ENCODE data around the gene COMMD3. TPM values are rescaled to one million over a fixed set of nuclear protein-coding genes. Genes with fewer than 3 reads are reported as not detected.

COMMD3 gene
- total RNA-seq, 1 donor from 2014 or later, result 68.2 TPM

- intact Hi-C loops (cut with micrococcal nuclease), result loop anchor here (5.0 to 10.0 kb wide), 3 partner anchors 292 to 780 kb away; partner anchors contain the start of gene MSRB2
- H3K27me3 Mint-ChIP-seq, result no peaks in the 10 kb centered on the region
- peaks cover 11% of the 10 kb centered on the region for H3K36me3 Mint-ChIP-seq (ENCODE audit: low read depth)
- H3K27ac Mint-ChIP-seq, result peak overlapping the region; percentile 97
- DNase-seq (no peak), ATAC-seq (ENCODE audit: low read depth) (no peak)
- no peaks in the 10 kb centered on the region for H3K9me3 Mint-ChIP-seq
- ChIA-PET POLR2A (interaction anchor here (0.7 to 5.0 kb wide), 7 partner anchors 10 to 122 kb away, joined by 3 to 86 read pairs (median 15); no protein-coding TSS in a partner anchor), CTCF (interaction anchor here (2.2 kb wide), 1 partner anchor 61 kb away, joined by 6 read pairs; no protein-coding TSS in a partner anchor)
- no peak for TF ChIP-seq CTCF (IDR thresholded peaks at IDR 0.05)
- H3K4me3 Mint-ChIP-seq, result peak overlapping the region; percentile 97
- H3K4me1 Mint-ChIP-seq, result peaks cover 36% of the 10 kb centered on the region
These were observed 1.3 kb upstream of the COMMD3 start for GRCh38 chr10:22314852-22315251.

- Mint-ChIP-seq H3K4me1 (peaks cover 40% of the 10 kb centered on the region), H3K4me3 (peak overlapping the region; percentile 97), H3K27me3 (no peaks in the 10 kb centered on the region), H3K9me3 (no peaks in the 10 kb centered on the region), H3K36me3 (ENCODE audit: low read depth) (peaks cover 13% of the 10 kb centered on the region), H3K27ac (peak overlapping the region; percentile 97)
- POLR2A ChIA-PET, result interaction anchor here (0.5 to 5.0 kb wide), 23 partner anchors 8 to 820 kb away, joined by 3 to 86 read pairs (median 4); partner anchors contain the start of gene DNAJC1
- CTCF ChIA-PET, result interaction anchor here (0.6 to 2.2 kb wide), 8 partner anchors 23 to 819 kb away, joined by 3 to 6 read pairs (median 4); no protein-coding TSS in a partner anchor
- intact Hi-C loops (cut with micrococcal nuclease), result loop anchor here (1.0 to 10.0 kb wide), 10 partner anchors 25 to 819 kb away; partner anchors contain the start of genes DNAJC1 and MSRB2
- peak; percentile 12 for ATAC-seq (ENCODE audit: low read depth)
- no peak for DNase-seq
- TF ChIP-seq CTCF (IDR thresholded peaks at IDR 0.05), result no peak
These were observed 518 bp upstream of the COMMD3 start for GRCh38 chr10:22315455-22316285.

GRCh38 chr10:22317076-22317370 lies 835 bp downstream of the COMMD3 start:
- peak overlapping the region; percentile 98 for H3K27ac Mint-ChIP-seq
- CTCF ChIA-PET, result interaction anchor here (1.0 to 2.2 kb wide), 5 partner anchors 10 to 821 kb away, joined by 4 to 8 read pairs (median 5); no protein-coding TSS in a partner anchor
- ATAC-seq (ENCODE audit: low read depth), result peak; percentile 11
- TF ChIP-seq CTCF (IDR thresholded peaks at IDR 0.05), result no peak
- DNase-seq, result no peak
- peaks cover 40% of the 10 kb centered on the region for H3K4me1 Mint-ChIP-seq
- peak overlapping the region; percentile 97 for H3K4me3 Mint-ChIP-seq
- no peaks in the 10 kb centered on the region for H3K9me3 Mint-ChIP-seq
- H3K36me3 Mint-ChIP-seq (ENCODE audit: low read depth), result peaks cover 13% of the 10 kb centered on the region
- intact Hi-C loops (cut with micrococcal nuclease), result loop anchor here (2.0 to 10.0 kb wide), 4 partner anchors 290 to 820 kb away; partner anchors contain the start of gene MSRB2
- POLR2A ChIA-PET, result interaction anchor here (0.6 to 5.0 kb wide), 15 partner anchors 8 to 784 kb away, joined by 3 to 86 read pairs (median 6); partner anchors contain the start of gene DNAJC1
- no peaks in the 10 kb centered on the region for H3K27me3 Mint-ChIP-seq

GRCh38 chr10:22317771-22318565 lies 1.8 kb downstream of the COMMD3 start:
- H3K4me1 Mint-ChIP-seq, result peaks cover 49% of the 10 kb centered on the region
- ChIA-PET CTCF (interaction anchor here (1.1 to 2.2 kb wide), 2 partner anchors 119 to 797 kb away, joined by 3 to 8 read pairs; no protein-coding TSS in a partner anchor), POLR2A (interaction anchor here (0.9 to 5.0 kb wide), 3 partner anchors 64 to 789 kb away, joined by 3 to 71 read pairs (median 5); no protein-coding TSS in a partner anchor)
- no peaks in the 10 kb centered on the region for H3K9me3 Mint-ChIP-seq
- H3K36me3 Mint-ChIP-seq (ENCODE audit: low read depth), result peaks cover 13% of the 10 kb centered on the region
- H3K27me3 Mint-ChIP-seq, result no peaks in the 10 kb centered on the region
- DNase-seq (no peak), ATAC-seq (ENCODE audit: low read depth) (no peak)
- intact Hi-C loops (cut with micrococcal nuclease), result loop anchor here (2.0 to 10.0 kb wide), 4 partner anchors 289 to 821 kb away; partner anchors contain the start of gene MSRB2
- H3K4me3 Mint-ChIP-seq, result no peak overlapping the region
- no peak for TF ChIP-seq CTCF (IDR thresholded peaks at IDR 0.05)
- H3K27ac Mint-ChIP-seq, result peak overlapping the region; percentile 65

Measured in activated B cell treated with CpG ODN at 0.5 μM for 24 hours (primary cell).